K562 (cell line): ENCODE results near the gene ETHE1. TPM values are rescaled to one million over a fixed set of nuclear protein-coding genes. Genes with fewer than 3 reads are reported as not detected.

Source experiments
- ATAC-seq: fragments of 200-7000 bp; cut with Tn5 transposase; 3 replicates; pipeline ENCODE4 v1.9.1; 2020; ENCODE audit warnings: moderate library complexity
- BruUV-seq: library from RNA; stranded (reverse); fragments of 400-500 nt; replicated peaks from 2 replicates; lab custom pipeline; 2021; lab: Mats Ljungman, UMichigan
- CTCF ChIA-PET: fragments of 300-600 bp; formaldehyde crosslinking; extraction: SDS; loops from one replicate; lab custom pipeline; 2021; ENCODE audit warnings: low intra/inter-chr PET ratio; lab: Yijun Ruan, JAX
- POLR2A ChIA-PET: fragments of 300-600, 350-650 bp; sonication (Branson Sonifier 250); formaldehyde crosslinking; extraction: SDS; loops from one replicate; lab custom pipeline; 2021; ENCODE audit warnings: antibody characterized with exemption, inconsistent platforms; lab: Yijun Ruan, JAX
- DNase-seq, 4 experiments: peaks; one replicate each; pipeline versions ENCODE4 v3.0.0 to v3.0.0-alpha.2; 2011 to 2018; ENCODE audit warnings: low spot score in 3 of 4, mixed read lengths in 3 of 4; ENCODE audit errors: extremely low read depth in 1 of 4
- FAIRE-seq: peaks from 2 replicates; lab custom pipeline; 2011; peaks lifted over from hg19 to GRCh38; lab: Jason Lieb, UNC
- H2AFZ ChIP-seq: 2 replicates; pipeline ENCODE4 v1.6.0; 2011; ENCODE audit warnings: low read depth, low read length, control low read depth, inconsistent platforms
- H3K27ac ChIP-seq: fragments of 200-600 bp; 3 replicates; pipeline ENCODE4 v1.8.0; 2011; ENCODE audit warnings: low read depth, mild to moderate bottlenecking, control low read depth, inconsistent platforms, low read length, moderate library complexity, mixed read lengths; ENCODE audit errors: extremely low read depth
- H3K27me3 ChIP-seq, 2 experiments: fragments of 300-600 bp in 1 of 2; 2 replicates in 1 of 2; 3 replicates in 1 of 2; pipeline versions ENCODE4 v1.6.0 to v1.8.0; 2011; ENCODE audit warnings: inconsistent platforms in 2 of 2, low read length in 2 of 2, mild to moderate bottlenecking in 1 of 2, mixed read lengths in 1 of 2, moderate library complexity in 1 of 2; ENCODE audit not compliant: control insufficient read depth in 2 of 2, insufficient read depth in 2 of 2
- H3K36me3 ChIP-seq: fragments of 300-600 bp; 3 replicates; pipeline ENCODE4 v1.8.0; 2011; ENCODE audit warnings: mild to moderate bottlenecking, low read length, inconsistent platforms; ENCODE audit not compliant: control insufficient read depth, insufficient read depth
- H3K4me1 ChIP-seq, 2 experiments: fragments of 200-600 bp in 1 of 2; replicated peaks in 1 of 2; 2 replicates in 1 of 2; 3 replicates in 1 of 2; pipeline versions ENCODE4 v1.5.1 to v1.8.0; 2011; ENCODE audit warnings: inconsistent platforms in 2 of 2, low read length in 2 of 2, mild to moderate bottlenecking in 1 of 2, mixed read lengths in 1 of 2, moderate library complexity in 1 of 2; ENCODE audit not compliant: control insufficient read depth in 2 of 2, insufficient read depth in 2 of 2
- H3K4me2 ChIP-seq: 2 replicates; pipeline ENCODE4 v1.6.1; 2011; ENCODE audit warnings: low read length, control low read depth, inconsistent platforms, mixed read lengths; ENCODE audit not compliant: insufficient read depth
- H3K4me3 ChIP-seq: fragments of 200-600 bp; sonication (generic), shearing (Covaris generic); 2 replicates; pipeline ENCODE4 v1.5.1; 2016; ENCODE audit warnings: control low read depth, inconsistent platforms
- H3K79me2 ChIP-seq: fragments of 200-600 bp; 3 replicates; pipeline ENCODE4 v1.8.0; 2011; ENCODE audit warnings: low read length, inconsistent platforms; ENCODE audit not compliant: control insufficient read depth, insufficient read depth
- H3K9ac ChIP-seq, 2 experiments: 2 replicates each; pipeline versions ENCODE4 v1.6.0 to v1.6.1; 2011; ENCODE audit warnings: low read depth in 2 of 2, low read length in 2 of 2, control low read depth in 1 of 2, inconsistent platforms in 1 of 2, mild to moderate bottlenecking in 1 of 2, mixed read lengths in 1 of 2; ENCODE audit not compliant: insufficient read depth in 1 of 2
- H3K9me1 ChIP-seq: one replicate; pipeline ENCODE4 v1.6.0; 2011; ENCODE audit warnings: inconsistent platforms, mild to moderate bottlenecking, low read length, moderate library complexity; ENCODE audit not compliant: control insufficient read depth, insufficient read depth
- H3K9me3 ChIP-seq: replicated peaks from 2 replicates; pipeline ENCODE4 v1.5.1; 2011; ENCODE audit warnings: low read depth, low read length, inconsistent platforms; ENCODE audit not compliant: control insufficient read depth, insufficient read depth
- H4K20me1 ChIP-seq: replicated peaks from 2 replicates; pipeline ENCODE4 v1.6.1; 2011; ENCODE audit warnings: low read length, inconsistent platforms, mixed read lengths; ENCODE audit not compliant: control insufficient read depth, insufficient read depth
- ELF1 ChIP-seq: fragments of 200-800 bp; sonication (Bioruptor generic); IDR thresholded peaks from 2 replicates; pipeline ENCODE4 v1.6.1; 2016; ENCODE audit warnings: missing genetic modification characterization, missing compliant biosample characterization
- HDAC6 ChIP-seq: IDR thresholded peaks from 2 replicates; pipeline ENCODE4 v1.6.1; 2012; ENCODE audit warnings: low read depth, mild to moderate bottlenecking, control low read depth, inconsistent platforms, low read length, moderate library complexity
- RERE ChIP-seq: sonication (generic); formaldehyde crosslinking; IDR thresholded peaks from 2 replicates; pipeline ENCODE4 v1.8.0; 2023; ENCODE audit warnings: missing genetic modification reagents, mild to moderate bottlenecking, borderline replicate concordance
- SMAD3 ChIP-seq: fragments of 450-650 bp; formaldehyde crosslinking; conservative IDR thresholded peaks from 2 replicates; pipeline ENCODE4 v1.4.0; 2020; ENCODE audit warnings: mild to moderate bottlenecking
- ZNF318 ChIP-seq, 2 experiments: fragments of 450-650 bp; IDR thresholded peaks; 2 replicates each; pipeline ENCODE4 v1.6.1; 2016; ENCODE audit warnings: mild to moderate bottlenecking in 2 of 2, borderline replicate concordance in 1 of 2, low read depth in 1 of 2, moderate library complexity in 1 of 2
- WGBS: fragments of 100-300 bp; shearing (Covaris generic); methylation state at CpG from one replicate; pipeline ENCODE4 v1.1.6; 2016; ENCODE audit warnings: low coverage, mixed read lengths; ENCODE audit not compliant: insufficient coverage; ENCODE audit errors: missing lambda C conversion rate; 5-methylcytosine and 5-hydroxymethylcytosine counted together
- in situ Hi-C: fragments of 300-500 bp; cut with MboI; formaldehyde crosslinking; loops from 4 replicates; pipeline ENCODE4 v1.15.0; 2018; ENCODE audit warnings: inconsistent platforms, mixed read lengths
- intact Hi-C: fragments of 100-400 bp; cut with micrococcal nuclease; formaldehyde crosslinking; loops from 2 replicates; pipeline ENCODE4 v1.14.2; 2022
- polyA plus RNA-seq, 8 experiments: library from polyadenylated mRNA; depleted of rRNA in 4 of 8; stranded (reverse) in 5 of 8; unstranded in 3 of 8; fragments of >200 nt; fragmentation: Nextera tagmentation in 2 of 8; fragmentation: Illumina TruSeq in 1 of 8; extraction: Ambion mirVana in 2 of 8; extraction: Trizol in 1 of 8; gene quantifications; 2 replicates each; pipeline versions ENCODE4 v1.2.1 to v1.2.3, GENCODE V29; 2011 to 2014; ENCODE audit warnings: inconsistent platforms in 1 of 8, missing spikeins in 1 of 8
- total RNA-seq, 7 experiments: library from RNA; depleted of rRNA in 6 of 7; stranded (reverse); fragments of >200 nt in 6 of 7; fragmentation: Illumina TruSeq in 2 of 7; extraction: Trizol in 2 of 7; gene quantifications; 2 replicates each; pipeline versions ENCODE4 v1.2.1 to v1.2.3, GENCODE V29; 2011 to 2021; ENCODE audit warnings: low replicate concordance in 1 of 7

ETHE1 gene
- total and polyA plus RNA-seq, 9 of the 15 experiments (the other 6 are each of a cell fraction or from before 2014, with no cell fraction given) = 2.9 to 21.0 (median 10.2) TPM

- TF ChIP-seq RERE (CRISPR knock-in tag) (no peak), ELF1 (tag) (no peak)
Observed at GRCh38 chr19:43552198-43552450, 25.1 kb upstream of the ETHE1 start (continued).

DNA sequence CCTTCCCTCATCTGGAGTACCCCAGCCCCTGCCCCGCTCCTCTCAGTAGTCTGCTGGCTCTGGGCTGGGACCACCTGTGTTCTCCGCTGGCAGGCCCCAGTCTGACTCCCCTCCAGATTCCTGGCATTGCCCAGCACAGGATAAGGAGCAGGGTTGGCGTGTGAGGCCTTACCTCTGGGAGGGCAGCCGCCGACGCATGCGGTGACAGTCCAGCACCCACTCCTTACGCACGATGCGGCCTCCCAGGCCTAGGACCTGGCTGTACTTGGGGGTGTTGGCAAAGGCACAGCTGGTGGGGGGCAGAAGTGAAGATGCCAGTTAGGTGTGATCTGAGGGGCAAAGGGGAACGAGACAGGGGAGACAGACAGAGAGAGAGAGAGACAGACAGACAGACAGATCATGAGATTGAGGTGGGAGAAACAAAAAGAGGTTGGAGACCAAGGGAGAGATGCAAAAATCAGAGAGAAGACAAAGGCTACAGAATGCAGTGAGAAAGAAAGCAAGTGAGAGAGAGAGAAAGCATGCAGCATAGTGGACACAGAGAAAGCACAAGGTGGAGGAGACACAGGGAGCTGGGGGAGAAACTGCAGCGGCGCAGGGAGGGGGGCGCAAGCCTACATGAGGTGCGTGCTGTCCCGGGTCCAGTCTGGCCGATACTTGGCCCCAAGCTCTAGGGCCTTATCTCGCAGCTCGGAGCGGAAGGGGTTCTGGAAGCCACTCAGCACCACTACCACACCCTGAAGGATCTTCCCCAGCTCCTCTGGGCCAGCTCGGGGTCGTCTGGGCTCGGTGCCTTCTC, 24.6 kb upstream of the ETHE1 start:
- Histone ChIP-seq H3K79me2 (no peaks in the 10 kb centered on the region), H3K36me3 (peaks cover 56% of the 10 kb centered on the region; the same call in 2 of the 3 replicates)
- intact Hi-C loops = loop anchor here (10.0 kb wide), 1 partner anchor 73 kb away; no protein-coding TSS in a partner anchor
- no peak for TF ChIP-seq HDAC6
- TF ChIP-seq ZNF318 (IDR thresholded peaks at IDR 0.05; ENCODE audit: borderline replicate concordance in 1 of 2, low read depth in 1 of 2) = no peak
- no peak for TF ChIP-seq SMAD3

More for the DNA sequence above, 24.6 kb upstream of the ETHE1 start:
- FAIRE-seq (no peak), DNase-seq (no peak), ATAC-seq (no peak)
- ChIA-PET CTCF (no interaction called here), POLR2A (interaction anchor here (0.9 kb wide), 1 partner anchor 25 kb away, joined by 3 read pairs; no protein-coding TSS in a partner anchor)
- H3K9me3 ChIP-seq = no peaks in the 10 kb centered on the region
- no TSS peak for BruUV-seq
- peaks cover 0 to 8% of the 10 kb centered on the region in 2 experiments; a peak in 2 of 5 replicates for H3K4me1 ChIP-seq
- no peaks in the 10 kb centered on the region for H3K9me1 ChIP-seq
- H3K9ac ChIP-seq = peak overlapping the region in 1 of 2 experiments; percentile 67; a peak in 1 of 4 replicates
- in situ Hi-C loops = no loop called here
- 89% methylated on average over 22 of the region's 23 CpGs for WGBS
- no peak overlapping the region for H3K4me3 ChIP-seq
- no peak overlapping the region for H3K4me2 ChIP-seq
- H2AFZ ChIP-seq = no peak overlapping the region
- no peak overlapping the region for H3K27ac ChIP-seq
- H3K27me3 ChIP-seq = no peaks in the 10 kb centered on the region
- no peaks in the 10 kb centered on the region for H4K20me1 ChIP-seq
